Progenitor cell of endocrine pancreas (in vitro differentiated cells): Measurements from ENCODE around the gene CAMKK1. TPM values are rescaled to one million over a fixed set of nuclear protein-coding genes. Genes with fewer than 3 reads are reported as not detected.

ENCODE experiments used
- DNase-seq: peaks from one replicate; pipeline ENCODE4 v3.0.0; 2021; ENCODE audit warnings: low spot score; ENCODE audit not compliant: unreplicated experiment
- H3K27ac Mint-ChIP-seq: 2 replicates; pipeline ENCODE4 v1.8.0; 2021; ENCODE audit warnings: mild to moderate bottlenecking, moderate library complexity, mixed read lengths
- H3K27me3 Mint-ChIP-seq: 2 replicates; pipeline ENCODE4 v1.8.0; 2021; ENCODE audit warnings: mixed read lengths
- H3K36me3 Mint-ChIP-seq: 2 replicates; pipeline ENCODE4 v1.8.0; 2022; ENCODE audit warnings: mixed read lengths; ENCODE audit not compliant: insufficient read depth
- H3K4me1 Mint-ChIP-seq: 2 replicates; pipeline ENCODE4 v1.8.0; 2021; ENCODE audit warnings: low read depth, mixed read lengths
- H3K4me3 Mint-ChIP-seq: 2 replicates; pipeline ENCODE4 v1.8.0; 2021; ENCODE audit warnings: low read depth, mild to moderate bottlenecking, moderate library complexity, mixed read lengths
- H3K9me3 Mint-ChIP-seq: 2 replicates; pipeline ENCODE4 v1.8.0; 2021; ENCODE audit warnings: low read depth, mixed read lengths
- total RNA-seq: library from RNA; stranded (reverse); gene quantifications from 2 replicates; pipeline ENCODE4 v1.2.1, GENCODE V29; 2021
- TF ChIP-seq, protein P1 (sequence below): fragments of 200-600 bp; sonication (generic); IDR thresholded peaks from one replicate; pipeline ENCODE4 v1.5.0; 2021; ENCODE audit warnings: antibody characterized with exemption, mild to moderate bottlenecking; ENCODE audit not compliant: unreplicated experiment

The CAMKK1 gene
- total RNA-seq, 1 donor from 2014 or later, result 3.6 TPM

DNA sequence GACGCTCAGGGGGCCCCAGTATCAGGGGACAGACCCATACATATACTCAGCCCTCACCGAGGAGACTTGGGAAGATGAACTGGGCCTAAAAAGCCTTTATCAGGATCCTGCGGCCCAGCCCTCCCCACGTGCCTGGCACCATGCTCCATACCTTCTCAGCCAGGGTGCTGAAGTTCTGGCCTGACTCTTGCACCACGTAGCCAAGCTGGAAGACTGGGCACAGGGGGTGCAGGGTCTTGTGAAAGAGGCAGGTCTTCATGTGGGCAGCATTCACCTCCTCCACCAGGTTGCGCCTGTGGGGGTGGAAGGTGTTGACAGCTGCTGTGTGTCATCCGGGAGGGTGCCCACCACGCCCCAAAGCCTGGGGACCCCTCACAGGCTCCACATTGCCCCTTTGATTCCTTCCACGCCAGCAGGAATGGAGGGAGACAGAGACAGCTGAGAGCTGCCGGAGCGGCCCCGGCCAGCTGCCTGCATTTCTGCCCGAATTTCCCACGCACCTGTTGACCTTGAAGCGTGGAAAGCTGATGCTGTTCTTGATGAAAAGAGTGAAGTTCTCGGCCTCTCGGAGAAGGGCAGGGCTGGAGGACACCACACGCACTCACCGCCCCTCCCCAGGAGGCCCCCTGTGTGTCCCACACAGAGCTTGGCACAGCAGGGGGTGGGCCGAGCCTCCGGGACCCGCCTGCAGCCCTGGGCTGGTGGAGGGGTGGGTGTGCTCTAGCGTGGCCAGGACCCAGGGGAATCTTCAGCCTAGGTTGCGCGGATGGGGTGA, 10.4 kb upstream of the CAMKK1 start:
- H3K4me1 Mint-ChIP-seq, result peaks cover 2% of the 10 kb centered on the region

DNA sequence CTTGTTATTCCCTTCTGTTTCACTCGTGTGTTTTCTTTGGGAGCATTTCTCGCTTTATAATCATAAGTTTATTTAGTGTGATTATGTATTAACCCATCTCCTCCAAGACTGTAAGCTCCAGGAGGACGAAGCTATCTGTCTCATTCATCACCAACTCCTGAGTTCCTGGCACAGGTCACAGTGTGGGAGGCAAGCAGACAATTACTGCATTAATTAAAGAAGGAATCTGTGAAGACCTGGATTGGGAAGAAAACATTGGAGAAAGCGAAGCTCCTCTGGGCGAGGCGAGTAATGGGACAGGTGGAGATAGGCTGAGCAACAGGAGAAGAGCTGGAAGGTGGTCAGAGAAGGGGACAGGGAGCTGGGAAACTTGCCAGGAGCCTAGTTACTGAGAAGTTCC, 7.8 kb upstream of the CAMKK1 start:
- H3K4me3 Mint-ChIP-seq, result no peak overlapping the region
- no peak for DNase-seq
- peaks cover 14% of the 10 kb centered on the region for H3K27me3 Mint-ChIP-seq
- H3K4me1 Mint-ChIP-seq, result peaks cover 2% of the 10 kb centered on the region
- H3K9me3 Mint-ChIP-seq, result no peaks in the 10 kb centered on the region
- no peaks in the 10 kb centered on the region for H3K36me3 Mint-ChIP-seq
- peak overlapping the region; percentile 65 for H3K27ac Mint-ChIP-seq
- TF ChIP-seq, protein P1, sequence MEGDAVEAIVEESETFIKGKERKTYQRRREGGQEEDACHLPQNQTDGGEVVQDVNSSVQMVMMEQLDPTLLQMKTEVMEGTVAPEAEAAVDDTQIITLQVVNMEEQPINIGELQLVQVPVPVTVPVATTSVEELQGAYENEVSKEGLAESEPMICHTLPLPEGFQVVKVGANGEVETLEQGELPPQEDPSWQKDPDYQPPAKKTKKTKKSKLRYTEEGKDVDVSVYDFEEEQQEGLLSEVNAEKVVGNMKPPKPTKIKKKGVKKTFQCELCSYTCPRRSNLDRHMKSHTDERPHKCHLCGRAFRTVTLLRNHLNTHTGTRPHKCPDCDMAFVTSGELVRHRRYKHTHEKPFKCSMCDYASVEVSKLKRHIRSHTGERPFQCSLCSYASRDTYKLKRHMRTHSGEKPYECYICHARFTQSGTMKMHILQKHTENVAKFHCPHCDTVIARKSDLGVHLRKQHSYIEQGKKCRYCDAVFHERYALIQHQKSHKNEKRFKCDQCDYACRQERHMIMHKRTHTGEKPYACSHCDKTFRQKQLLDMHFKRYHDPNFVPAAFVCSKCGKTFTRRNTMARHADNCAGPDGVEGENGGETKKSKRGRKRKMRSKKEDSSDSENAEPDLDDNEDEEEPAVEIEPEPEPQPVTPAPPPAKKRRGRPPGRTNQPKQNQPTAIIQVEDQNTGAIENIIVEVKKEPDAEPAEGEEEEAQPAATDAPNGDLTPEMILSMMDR, result no peak

More for the DNA sequence above, 10.4 kb upstream of the CAMKK1 start:
- TF ChIP-seq, protein P1, result no peak
- no peak overlapping the region for H3K4me3 Mint-ChIP-seq
- peaks cover 9% of the 10 kb centered on the region for H3K27me3 Mint-ChIP-seq
- no peak overlapping the region for H3K27ac Mint-ChIP-seq
- no peaks in the 10 kb centered on the region for H3K36me3 Mint-ChIP-seq
- H3K9me3 Mint-ChIP-seq, result no peaks in the 10 kb centered on the region
- DNase-seq, result no peak

DNA sequence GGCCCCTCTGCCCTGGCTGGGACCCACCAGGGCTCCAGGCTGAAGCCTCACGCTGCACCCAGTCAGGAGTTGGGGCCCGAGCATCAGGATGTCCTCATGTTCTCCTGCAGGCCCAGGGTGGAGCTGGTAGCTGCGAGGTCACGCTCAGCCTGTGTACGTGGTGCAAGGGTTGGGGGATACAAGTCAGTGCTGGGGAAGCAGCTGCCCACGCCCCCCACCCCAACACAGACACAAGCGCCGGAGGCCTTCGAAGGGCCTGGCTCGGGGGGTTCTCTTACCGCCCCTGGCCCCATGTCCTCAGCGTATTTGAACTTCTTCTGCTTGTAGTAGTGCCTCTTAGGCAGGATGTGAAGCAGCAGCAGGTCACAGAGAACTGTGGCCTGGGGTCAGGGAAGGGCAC, 4.9 kb upstream of the CAMKK1 start:
- Mint-ChIP-seq H3K36me3 (no peaks in the 10 kb centered on the region), H3K27me3 (peaks cover 14% of the 10 kb centered on the region), H3K9me3 (no peaks in the 10 kb centered on the region), H3K4me1 (peaks cover 6% of the 10 kb centered on the region), H3K4me3 (no peak overlapping the region), H3K27ac (no peak overlapping the region)
- no peak for DNase-seq
- TF ChIP-seq, protein P1, result no peak

DNA sequence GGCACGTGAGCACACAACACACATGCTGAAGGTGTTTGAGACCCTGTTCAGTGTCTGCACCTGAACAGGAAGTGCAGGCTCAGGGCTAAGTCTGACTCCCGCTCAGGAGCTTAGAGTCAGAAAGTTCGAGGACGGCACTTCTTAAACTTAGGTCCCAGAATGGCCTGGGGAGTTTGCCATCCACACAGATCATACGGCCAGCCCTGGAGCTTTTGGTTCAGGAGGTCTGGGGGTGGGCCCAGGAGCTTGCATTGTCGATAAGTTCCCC, 4.0 kb upstream of the CAMKK1 start:
- Mint-ChIP-seq H3K27ac (no peak overlapping the region), H3K27me3 (peaks cover 17% of the 10 kb centered on the region), H3K4me1 (peaks cover 6% of the 10 kb centered on the region), H3K9me3 (no peaks in the 10 kb centered on the region), H3K4me3 (no peak overlapping the region), H3K36me3 (no peaks in the 10 kb centered on the region)
- no peak for DNase-seq
- TF ChIP-seq, protein P1, result no peak

DNA sequence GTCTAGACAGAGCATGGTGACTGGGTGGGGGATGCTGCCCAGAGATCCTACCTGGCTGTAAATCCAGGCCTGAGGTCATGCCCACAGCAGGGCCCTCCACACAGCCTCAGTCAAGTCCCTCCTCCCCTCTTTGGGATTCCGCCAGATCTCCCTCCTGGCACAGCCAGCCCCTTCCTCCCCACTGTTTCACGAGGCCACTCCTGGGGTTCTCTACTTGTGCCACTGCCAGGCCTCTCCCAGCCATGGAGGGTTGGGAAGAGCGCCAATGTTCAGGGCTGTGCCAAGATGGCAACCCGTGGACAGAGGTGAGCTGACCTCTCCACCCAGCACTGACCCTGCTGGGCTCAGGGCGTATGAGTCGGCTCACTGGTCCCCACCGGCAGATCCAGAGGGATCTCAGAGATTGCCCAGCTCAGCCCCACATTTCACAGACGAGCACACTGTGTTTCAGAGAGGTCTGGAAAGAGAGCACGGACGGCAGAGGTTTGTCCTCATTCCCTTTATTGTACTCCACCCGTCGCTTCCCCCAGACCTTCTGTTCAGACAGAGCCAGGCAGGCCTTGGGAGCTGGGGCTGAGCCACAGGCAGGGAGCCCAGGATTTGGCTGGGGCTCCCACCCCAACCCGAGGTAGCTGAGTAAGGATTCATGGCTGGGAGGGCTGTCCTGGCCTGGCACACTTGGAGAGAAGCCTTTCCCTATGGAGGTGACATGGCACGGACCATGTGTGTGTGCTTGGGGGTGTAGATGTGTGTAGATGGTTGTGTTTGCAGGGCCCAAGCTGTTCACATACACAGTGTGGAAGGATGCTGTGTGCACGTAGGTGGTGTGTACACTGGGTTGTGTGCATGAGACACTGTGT, 3.5 kb upstream of the CAMKK1 start:
- H3K4me3 Mint-ChIP-seq, result no peak overlapping the region
- TF ChIP-seq, protein P1, result no peak
- H3K27me3 Mint-ChIP-seq, result peaks cover 22% of the 10 kb centered on the region
- DNase-seq, result no peak
- no peaks in the 10 kb centered on the region for H3K36me3 Mint-ChIP-seq
- no peaks in the 10 kb centered on the region for H3K9me3 Mint-ChIP-seq
- H3K4me1 Mint-ChIP-seq, result peaks cover 6% of the 10 kb centered on the region
- peak overlapping the region; percentile 10 for H3K27ac Mint-ChIP-seq
